T-cell (primary cell): ENCODE results near the gene RMND5B. TPM values are rescaled to one million over a fixed set of nuclear protein-coding genes. Genes with fewer than 3 reads are reported as not detected.
"Not testable (repeated sequence)": the region's sequence is repeated elsewhere in the genome, so short reads cannot be mapped to it uniquely, and the experiment has no call there.

Experiments used
- ATAC-seq, 4 experiments: fragments of 200-7000 bp in 3 of 4; fragments of 150-1000 bp in 1 of 4; cut with Tn5 transposase; replicated peaks in 1 of 4; 1 replicate in 3 of 4; 2 replicates in 1 of 4; pipeline ENCODE4 v1.10.0; 2021; ENCODE audit warnings: moderate library complexity in 3 of 4, mild to moderate bottlenecking in 2 of 4, moderate number of reproducible peaks in 1 of 4
- CTCF ChIA-PET, 2 donors: fragments of 300-600 bp; sonication (Branson Sonifier 250); formaldehyde crosslinking; loops; one replicate each; lab custom pipeline; 2022; ENCODE audit warnings: antibody characterized with exemption in 2 of 2; lab: Charles Lee
- POLR2A ChIA-PET, 2 donors: fragments of 300-600 bp; sonication (Branson Sonifier 250); formaldehyde crosslinking; loops; one replicate each; lab custom pipeline; 2022; ENCODE audit warnings: antibody characterized with exemption in 2 of 2; lab: Charles Lee
- DNase-seq, 35 experiments: peaks; one replicate each; pipeline versions ENCODE4 v3.0.0 to v3.0.0-alpha.2; 2013 to 2023
- H3K27ac ChIP-seq: one replicate; pipeline ENCODE4 v1.5.1; 2013; ENCODE audit warnings: low read length
- H3K27me3 ChIP-seq, 2 experiments: replicated peaks in 1 of 2; 1 replicate in 1 of 2; 2 replicates in 1 of 2; pipeline versions ENCODE4 v1.6.1 to v1.7.0; 2013; ENCODE audit warnings: low read length in 1 of 2, mixed read lengths in 1 of 2; ENCODE audit not compliant: control insufficient read depth in 2 of 2, insufficient read depth in 2 of 2; ENCODE audit errors: extremely low read depth in 1 of 2
- H3K36me3 ChIP-seq, 2 donors: 1 replicate in 1 of 2; 2 replicates in 1 of 2; pipeline versions ENCODE4 v1.6.1 to v1.7.0; 2013; ENCODE audit warnings: low read length in 1 of 2; ENCODE audit not compliant: control insufficient read depth in 2 of 2, insufficient read depth in 1 of 2; ENCODE audit errors: extremely low read depth in 1 of 2
- H3K4me1 ChIP-seq, 2 experiments: 1 replicate in 1 of 2; 2 replicates in 1 of 2; pipeline versions ENCODE4 v1.6.1 to v1.7.0; 2013; ENCODE audit warnings: low read length in 2 of 2, mixed read lengths in 1 of 2; ENCODE audit not compliant: insufficient read depth in 2 of 2, control insufficient read depth in 1 of 2; ENCODE audit errors: extremely low read depth in 1 of 2
- H3K4me3 ChIP-seq, 2 donors: 1 replicate in 1 of 2; 2 replicates in 1 of 2; pipeline versions ENCODE4 v1.5.1 to v1.7.0; 2013; ENCODE audit warnings: mild to moderate bottlenecking in 2 of 2, low read length in 1 of 2, moderate library complexity in 1 of 2; ENCODE audit not compliant: control insufficient read depth in 1 of 2; ENCODE audit errors: extremely low read depth in 1 of 2
- H3K9me3 ChIP-seq: 2 replicates; pipeline ENCODE4 v1.7.0; 2013
- H3K27ac Mint-ChIP-seq, 2 donors: one replicate each; pipeline ENCODE4 v1.8.0; 2020 to 2021; ENCODE audit warnings: mild to moderate bottlenecking in 2 of 2, mixed read lengths in 2 of 2
- H3K27me3 Mint-ChIP-seq, 2 donors: one replicate each; pipeline ENCODE4 v1.8.0; 2021 to 2022; ENCODE audit warnings: mixed read lengths in 2 of 2
- H3K36me3 Mint-ChIP-seq: one replicate; pipeline ENCODE4 v1.8.0; 2021; ENCODE audit warnings: mixed read lengths
- H3K4me1 Mint-ChIP-seq, 3 donors: one replicate each; pipeline ENCODE4 v1.8.0; 2020 to 2022; ENCODE audit warnings: mixed read lengths in 3 of 3, mild to moderate bottlenecking in 1 of 3
- H3K4me3 Mint-ChIP-seq, 3 donors: one replicate each; pipeline ENCODE4 v1.8.0; 2020 to 2022; ENCODE audit warnings: mild to moderate bottlenecking in 3 of 3, mixed read lengths in 3 of 3, moderate library complexity in 3 of 3
- H3K9me3 Mint-ChIP-seq, 3 donors: one replicate each; pipeline ENCODE4 v1.8.0; 2020 to 2022; ENCODE audit warnings: mixed read lengths in 3 of 3
- whole genome bisulfite sequencing: methylation state at CpG from one replicate; pipeline ENCODE4 v1.1.5; 2013; ENCODE audit warnings: missing lambda C conversion rate; ENCODE audit not compliant: insufficient coverage; 5-methylcytosine and 5-hydroxymethylcytosine counted together
- total RNA-seq, 35 experiments: library from RNA in 6 of 35; stranded (reverse) in 6 of 35; fragments of 120-200 nt in 1 of 35; gene quantifications; one replicate each; pipeline versions ENCODE4 v1.2.1 to v1.2.4 and lab custom pipeline; 2013 to 2026

The RMND5B gene, protein sequence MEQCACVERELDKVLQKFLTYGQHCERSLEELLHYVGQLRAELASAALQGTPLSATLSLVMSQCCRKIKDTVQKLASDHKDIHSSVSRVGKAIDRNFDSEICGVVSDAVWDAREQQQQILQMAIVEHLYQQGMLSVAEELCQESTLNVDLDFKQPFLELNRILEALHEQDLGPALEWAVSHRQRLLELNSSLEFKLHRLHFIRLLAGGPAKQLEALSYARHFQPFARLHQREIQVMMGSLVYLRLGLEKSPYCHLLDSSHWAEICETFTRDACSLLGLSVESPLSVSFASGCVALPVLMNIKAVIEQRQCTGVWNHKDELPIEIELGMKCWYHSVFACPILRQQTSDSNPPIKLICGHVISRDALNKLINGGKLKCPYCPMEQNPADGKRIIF
- total RNA-seq (10 to 100 TPM; 22.4 to 40.9 (median 34.7) TPM), total RNA-seq (lab: John Stamatoyannopoulos, UW) (16.9 to 43.3 (median 24.9) reads per million in 29 experiments)
- 24.4 TPM for total RNA-seq (2013)

DNA sequence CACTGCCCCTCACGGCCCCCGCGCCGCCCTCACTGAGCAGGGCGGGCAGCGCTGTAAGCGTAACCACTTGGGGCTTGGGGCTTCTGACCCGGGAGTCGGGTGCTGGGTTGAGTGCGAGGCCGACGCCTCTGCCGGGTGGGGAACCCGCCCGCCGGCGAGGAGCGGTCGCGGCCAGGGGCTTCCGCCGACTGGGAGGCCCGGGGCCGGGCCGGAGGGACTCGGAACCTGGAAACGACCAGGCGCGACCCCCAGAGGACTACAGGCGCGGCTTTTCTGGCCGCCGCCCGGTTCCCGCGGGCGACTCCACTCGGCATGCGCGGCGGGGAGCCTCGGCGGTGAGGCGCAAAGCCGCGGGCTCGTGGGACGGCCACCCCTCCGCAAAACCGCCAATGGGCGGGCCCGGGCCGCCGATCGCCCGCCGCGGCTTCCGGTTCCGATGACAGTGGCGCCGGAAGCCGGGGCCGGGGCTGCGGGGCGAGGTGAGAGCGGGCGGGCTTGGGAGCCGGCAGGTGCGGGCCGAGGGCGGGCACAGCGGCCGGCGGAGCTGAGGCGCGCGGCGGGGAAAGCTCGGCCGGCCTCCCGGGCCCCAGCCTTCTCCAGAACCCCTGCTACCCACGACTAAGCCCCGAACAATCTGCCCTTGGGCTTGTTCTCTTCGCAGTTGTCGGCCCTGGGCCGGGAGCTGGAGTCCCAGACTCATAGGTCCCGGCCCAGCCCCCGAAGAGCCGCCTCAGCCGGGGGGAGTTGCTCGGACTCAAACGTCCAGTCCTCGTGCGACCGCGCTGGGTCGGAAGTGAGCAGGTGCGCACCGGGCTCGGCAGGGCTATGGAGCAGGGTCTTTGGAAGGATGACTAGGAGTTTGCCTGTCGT, at the start of gene RMND5B:
TSS of gene RMND5B (plus strand) at position 439 of the 870 bp plus-strand sequence. CDS start 7,106 bp downstream, outside the sequence.
- Mint-ChIP-seq H3K27me3 (no peaks in the 10 kb centered on the region), H3K4me1 (peaks cover 24 to 30% (median 30%) of the 10 kb centered on the region in 3 donors), H3K4me3 (peak within 1 kb of the TSS; percentile 71 to 82 (median 77)), H3K9me3 (no peaks in the 10 kb centered on the region), H3K36me3 (peaks cover 10% of the 10 kb centered on the region), H3K27ac (peak within 1 kb of the TSS; percentile 64 to 85)
- ChIA-PET CTCF (interaction anchor here (1.4 kb wide), 2 partner anchors 10 kb away, joined by 3 to 4 read pairs; no protein-coding TSS in a partner anchor), POLR2A (interaction anchor here in 1 of 2 donors (0.7 to 1.1 kb wide), 2 partner anchors 10 to 1455 kb away, joined by 4 to 8 read pairs; no protein-coding TSS in a partner anchor)
- peak within 1 kb of the TSS; percentile 79 for H3K27ac ChIP-seq
- H3K36me3 ChIP-seq: peaks cover 0 to 5% of the 10 kb centered on the region in 2 donors
- no peaks in the 10 kb centered on the region for H3K9me3 ChIP-seq
- WGBS: under 1% methylated on average over 99 of the region's 102 CpGs
- peak within 1 kb of the TSS; percentile 69 to 76 for H3K4me3 ChIP-seq
- H3K4me1 ChIP-seq: peaks cover 5 to 22% of the 10 kb centered on the region in 2 experiments
- DNase-seq: peak; percentile 54 to 87 (median 69)
- no peaks in the 10 kb centered on the region for H3K27me3 ChIP-seq
- peak; percentile 90 to 93 (median 92) for ATAC-seq

DNA sequence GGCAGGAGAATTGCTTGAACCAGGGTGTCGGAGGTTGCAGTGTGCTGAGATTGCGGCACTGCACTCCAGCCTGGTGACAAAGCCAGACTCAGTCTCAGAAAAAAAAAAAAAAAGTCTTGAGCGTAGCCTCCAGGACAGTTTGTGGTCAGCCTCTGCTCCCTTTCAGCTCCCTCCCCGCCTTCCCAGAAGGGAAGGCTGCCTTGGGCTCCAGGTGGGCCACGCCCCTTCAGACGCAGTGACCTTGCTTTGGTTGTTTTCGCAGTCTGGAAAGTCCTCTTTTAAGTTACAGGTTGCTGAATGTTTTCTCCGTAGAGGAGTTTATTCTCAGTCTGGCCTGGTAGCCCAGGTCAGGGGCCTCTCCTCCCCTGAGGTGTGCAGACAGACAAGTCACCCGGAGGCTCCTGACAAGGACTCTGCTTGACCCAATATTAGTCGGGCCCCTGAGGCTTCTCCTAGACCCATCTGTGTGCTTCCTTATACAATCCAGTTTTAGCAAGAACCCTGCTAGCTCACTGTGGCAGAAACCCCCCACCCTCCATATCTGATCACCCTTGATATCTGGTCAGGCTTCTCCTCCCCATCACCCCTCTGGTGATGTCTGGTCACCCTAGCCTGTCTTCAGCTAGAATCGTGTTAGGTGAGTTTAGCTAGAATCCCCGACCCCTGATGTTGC, 49.1 kb upstream of the RMND5B start:
- Mint-ChIP-seq H3K4me1 (no peaks in the 10 kb centered on the region), H3K27me3 (peaks cover 0 to 11% of the 10 kb centered on the region in 2 donors), H3K9me3 (no peaks in the 10 kb centered on the region), H3K36me3 (no peaks in the 10 kb centered on the region), H3K4me3 (no peak overlapping the region), H3K27ac (no peak overlapping the region)
- ChIA-PET CTCF (no interaction called here), POLR2A (interaction anchor here in 1 of 2 donors (0.6 kb wide), 1 partner anchor 79 kb away, joined by 4 read pairs; no protein-coding TSS in a partner anchor)
- Histone ChIP-seq H3K27ac (no peak overlapping the region), H3K27me3 (peaks cover 0 to 14% of the 10 kb centered on the region in 2 experiments), H3K4me1 (no peaks in the 10 kb centered on the region), H3K4me3 (no peak overlapping the region), H3K9me3 (no peaks in the 10 kb centered on the region), H3K36me3 (no peaks in the 10 kb centered on the region)
- ATAC-seq: no peak
- 83% methylated on average over 9 of the region's 12 CpGs for WGBS
- DNase-seq: no peak

DNA sequence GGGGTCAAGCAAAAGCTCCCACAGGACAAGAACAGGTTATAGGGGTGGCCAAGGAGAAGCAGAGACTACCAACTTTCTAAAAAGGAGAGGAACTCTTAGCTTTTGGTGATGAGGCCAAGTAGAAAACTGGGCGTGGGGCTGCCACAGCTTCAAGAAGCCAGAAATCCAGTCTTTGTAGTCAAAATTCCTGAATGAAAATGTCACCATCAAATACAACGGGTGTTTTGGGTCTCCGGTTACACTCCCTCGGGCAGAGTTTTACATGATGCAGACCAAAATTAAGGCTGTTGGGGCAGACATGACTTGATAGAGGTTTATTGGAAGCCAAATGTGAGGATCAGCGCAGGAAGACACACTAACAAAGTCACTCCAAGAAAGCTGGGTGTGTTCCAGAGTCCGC, 46.9 kb upstream of the RMND5B start:
- CTCF ChIA-PET: no interaction called here
- H3K27ac Mint-ChIP-seq: no peak overlapping the region
- POLR2A ChIA-PET: no interaction called here
- no peaks in the 10 kb centered on the region for H3K9me3 ChIP-seq
- no peaks in the 10 kb centered on the region for H3K36me3 ChIP-seq
- H3K4me1 ChIP-seq: no peaks in the 10 kb centered on the region
- no peak overlapping the region for H3K4me3 Mint-ChIP-seq
- peaks cover 0 to 14% of the 10 kb centered on the region in 2 experiments for H3K27me3 ChIP-seq
- no peaks in the 10 kb centered on the region for H3K36me3 Mint-ChIP-seq
- ATAC-seq (no peak), DNase-seq (no peak)
- 92% methylated on average over 2 of the region's 6 CpGs for WGBS
- peaks cover 0 to 18% of the 10 kb centered on the region in 2 donors for H3K27me3 Mint-ChIP-seq
- no peaks in the 10 kb centered on the region for H3K4me1 Mint-ChIP-seq
- H3K9me3 Mint-ChIP-seq: no peaks in the 10 kb centered on the region
- no peak overlapping the region for H3K27ac ChIP-seq
- no peak overlapping the region for H3K4me3 ChIP-seq

DNA sequence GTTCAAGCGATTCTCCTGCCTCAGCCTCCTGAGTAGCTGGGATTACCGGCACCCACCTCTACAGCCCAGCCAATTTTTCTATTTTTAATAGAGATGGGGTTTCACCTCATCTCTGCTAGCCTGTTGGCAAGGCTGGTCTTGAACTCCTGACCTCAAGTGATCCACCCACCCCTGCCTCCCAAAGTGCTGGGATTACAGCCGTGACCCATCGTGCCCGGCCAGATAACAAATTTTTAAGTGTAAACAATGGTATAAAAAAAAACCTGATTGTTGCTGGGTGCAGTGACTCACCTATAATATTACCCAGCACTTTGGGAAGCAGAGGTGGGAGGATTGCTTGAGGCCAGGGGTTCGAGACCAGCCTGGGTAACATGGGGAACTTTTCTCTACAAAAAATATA, 45.5 kb upstream of the RMND5B start:
- Mint-ChIP-seq H3K4me1 (no peaks in the 10 kb centered on the region), H3K9me3 (no peaks in the 10 kb centered on the region), H3K36me3 (no peaks in the 10 kb centered on the region), H3K27me3 (peaks cover 0 to 22% of the 10 kb centered on the region in 2 donors), H3K27ac (no peak overlapping the region), H3K4me3 (no peak overlapping the region)
- CTCF ChIA-PET: no interaction called here
- no peaks in the 10 kb centered on the region for H3K4me1 ChIP-seq
- H3K27ac ChIP-seq: no peak overlapping the region
- peaks cover 0 to 17% of the 10 kb centered on the region in 2 experiments for H3K27me3 ChIP-seq
- no peaks in the 10 kb centered on the region for H3K36me3 ChIP-seq
- H3K4me3 ChIP-seq: no peak overlapping the region
- no peaks in the 10 kb centered on the region for H3K9me3 ChIP-seq
- DNase-seq (no peak), ATAC-seq (no peak)
- POLR2A ChIA-PET: no interaction called here
- WGBS: no CpG with 5 or more reads among the region's 6 CpGs

DNA sequence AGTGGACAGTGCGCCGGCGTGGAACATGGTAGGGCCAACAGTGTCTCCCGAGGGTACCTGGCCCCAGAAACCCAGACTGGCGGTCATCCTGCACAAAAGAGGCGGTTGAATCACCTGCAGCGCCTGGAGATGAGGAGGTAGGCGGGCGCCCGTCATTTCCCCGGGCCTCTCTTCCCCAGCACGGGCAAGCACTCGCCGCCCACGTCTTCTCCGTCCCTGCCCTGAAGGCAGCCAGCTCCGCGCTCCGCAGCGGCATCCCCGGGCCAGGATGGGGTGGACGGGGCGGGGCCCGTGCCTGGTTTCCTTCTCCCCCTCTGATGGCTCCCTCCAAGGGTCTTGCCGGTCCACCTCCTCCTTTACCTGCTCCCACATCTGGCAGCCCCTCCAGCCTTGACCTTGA, 44.5 kb upstream of the RMND5B start:
- ATAC-seq: no peak
- no peak overlapping the region for H3K4me3 ChIP-seq
- peaks cover 0 to 21% of the 10 kb centered on the region in 2 donors for H3K27me3 Mint-ChIP-seq
- no peak overlapping the region for H3K27ac Mint-ChIP-seq
- H3K36me3 ChIP-seq: no peaks in the 10 kb centered on the region
- no peaks in the 10 kb centered on the region for H3K4me1 Mint-ChIP-seq
- WGBS: 73% methylated on average over 25 of the region's 25 CpGs
- ChIA-PET POLR2A (no interaction called here), CTCF (no interaction called here)
- no peak overlapping the region for H3K27ac ChIP-seq
- DNase-seq: no peak
- H3K27me3 ChIP-seq: peaks cover 0 to 17% of the 10 kb centered on the region in 2 experiments
- no peak overlapping the region for H3K4me3 Mint-ChIP-seq
- no peaks in the 10 kb centered on the region for H3K9me3 Mint-ChIP-seq
- H3K36me3 Mint-ChIP-seq: no peaks in the 10 kb centered on the region
- H3K9me3 ChIP-seq: no peaks in the 10 kb centered on the region
- H3K4me1 ChIP-seq: no peaks in the 10 kb centered on the region

DNA sequence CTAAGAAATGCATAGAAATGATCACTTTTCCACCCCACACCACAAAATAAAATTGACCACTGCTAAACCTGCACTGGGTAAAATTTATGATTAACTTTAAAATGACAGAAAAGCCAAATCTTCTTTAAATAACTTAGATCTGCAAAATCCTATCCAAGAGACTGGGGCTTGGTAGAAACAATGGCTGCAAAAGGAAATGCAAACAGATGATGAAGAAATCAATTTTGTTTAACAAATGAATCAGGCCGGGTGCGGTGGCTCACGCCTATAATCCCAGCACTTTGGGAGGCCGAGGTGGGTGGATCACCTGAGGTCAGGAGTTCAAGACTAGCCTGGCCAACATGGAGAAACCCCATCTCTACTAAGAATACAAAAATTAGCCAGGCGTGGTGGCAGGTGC, 43.6 kb upstream of the RMND5B start:
- CTCF ChIA-PET, H3K27ac Mint-ChIP-seq, H3K36me3 ChIP-seq, DNase-seq, H3K4me3 ChIP-seq, H3K4me1 Mint-ChIP-seq, ATAC-seq, H3K4me3 Mint-ChIP-seq, H3K4me1 ChIP-seq, H3K9me3 Mint-ChIP-seq, H3K36me3 Mint-ChIP-seq, H3K27ac ChIP-seq, POLR2A ChIA-PET, H3K9me3 ChIP-seq: not testable (repeated sequence)
- WGBS: no CpG with 5 or more reads among the region's 5 CpGs
- H3K27me3 ChIP-seq: peaks cover 0 to 17% of the 10 kb centered on the region in 2 experiments
- H3K27me3 Mint-ChIP-seq: peaks cover 0 to 17% of the 10 kb centered on the region in 2 donors
